Neuronal stem cell (in vitro differentiated cells): Measurements from ENCODE around the gene SSUH2.

Experiments used
- DNase-seq: peaks from one replicate; pipeline ENCODE4 v3.0.0-alpha.2; 2013; ENCODE audit warnings: low spot score
- H2AFZ ChIP-seq: one replicate; pipeline ENCODE4 v1.6.1; 2013; ENCODE audit warnings: mild to moderate bottlenecking, low read length, inconsistent platforms
- H2AK5ac ChIP-seq: 2 replicates; pipeline ENCODE4 v1.6.1; 2013; ENCODE audit warnings: low read depth, mild to moderate bottlenecking, inconsistent platforms, low read length, moderate library complexity, mixed read lengths
- H2BK120ac ChIP-seq: 2 replicates; pipeline ENCODE4 v1.6.1; 2013; ENCODE audit warnings: low read depth, mild to moderate bottlenecking, inconsistent platforms, low read length, moderate library complexity, mixed read lengths
- H2BK12ac ChIP-seq: one replicate; pipeline ENCODE4 v1.6.1; 2013; ENCODE audit warnings: low read length, inconsistent platforms
- H2BK15ac ChIP-seq: 2 replicates; pipeline ENCODE4 v1.6.1; 2013; ENCODE audit warnings: mild to moderate bottlenecking, low read length, inconsistent platforms, mixed read lengths
- H2BK5ac ChIP-seq: one replicate; pipeline ENCODE4 v1.6.1; 2013; ENCODE audit warnings: inconsistent platforms, mild to moderate bottlenecking, low read length, moderate library complexity
- H3K14ac ChIP-seq: one replicate; pipeline ENCODE4 v1.6.1; 2013; ENCODE audit warnings: low read length, inconsistent platforms
- H3K18ac ChIP-seq: 2 replicates; pipeline ENCODE4 v1.6.1; 2013; ENCODE audit warnings: low read length, inconsistent platforms
- H3K23ac ChIP-seq: 2 replicates; pipeline ENCODE4 v1.6.1; 2013; ENCODE audit warnings: low read depth, mild to moderate bottlenecking, mixed read lengths, low read length, inconsistent platforms; ENCODE audit not compliant: poor library complexity
- H3K27ac ChIP-seq: replicated peaks from 3 replicates; pipeline ENCODE4 v1.5.1; 2013; ENCODE audit warnings: low read length, inconsistent platforms
- H3K27me3 ChIP-seq, 3 experiments: 2 replicates each; pipeline ENCODE4 v1.6.1; 2013; ENCODE audit warnings: low read length in 3 of 3, mild to moderate bottlenecking in 2 of 3, inconsistent platforms in 1 of 3, low read depth in 1 of 3, mixed read lengths in 1 of 3, moderate library complexity in 1 of 3; ENCODE audit not compliant: control insufficient read depth in 3 of 3, insufficient read depth in 3 of 3
- H3K36me3 ChIP-seq, 2 donors: replicated peaks in 1 of 2; 2 replicates each; pipeline ENCODE4 v1.6.1; 2013; ENCODE audit warnings: low read length in 2 of 2; ENCODE audit not compliant: control insufficient read depth in 2 of 2, insufficient read depth in 2 of 2
- H3K4ac ChIP-seq: 2 replicates; pipeline ENCODE4 v1.6.1; 2013; ENCODE audit warnings: inconsistent platforms, mild to moderate bottlenecking, low read length, moderate library complexity
- H3K4me1 ChIP-seq, 2 donors: 1 replicate in 1 of 2; 2 replicates in 1 of 2; pipeline ENCODE4 v1.6.1; 2013; ENCODE audit warnings: low read length in 2 of 2, low read depth in 1 of 2; ENCODE audit not compliant: control insufficient read depth in 2 of 2, insufficient read depth in 1 of 2
- H3K4me2 ChIP-seq: one replicate; pipeline ENCODE4 v1.6.1; 2013; ENCODE audit warnings: mild to moderate bottlenecking, low read length, inconsistent platforms; ENCODE audit not compliant: insufficient read depth, poor library complexity, severe bottlenecking
- H3K4me3 ChIP-seq, 2 donors: 2 replicates each; pipeline ENCODE4 v1.5.1; 2013; ENCODE audit warnings: low read length in 2 of 2, mild to moderate bottlenecking in 2 of 2, inconsistent platforms in 1 of 2, moderate library complexity in 1 of 2
- H3K79me1 ChIP-seq: one replicate; pipeline ENCODE4 v1.6.1; 2013; ENCODE audit warnings: low read depth, mild to moderate bottlenecking, inconsistent platforms, low read length, moderate library complexity
- H3K9ac ChIP-seq: one replicate; pipeline ENCODE4 v1.6.1; 2013; ENCODE audit warnings: mild to moderate bottlenecking, low read depth, low read length, inconsistent platforms; ENCODE audit not compliant: poor library complexity
- H3K9me3 ChIP-seq, 2 donors: replicated peaks in 1 of 2; 2 replicates each; pipeline versions ENCODE3 to v1.6.1; 2013; ENCODE audit warnings: low read length in 2 of 2, mild to moderate bottlenecking in 2 of 2, inconsistent platforms in 1 of 2, low read depth in 1 of 2, mixed read lengths in 1 of 2, moderate library complexity in 1 of 2; ENCODE audit not compliant: control insufficient read depth in 2 of 2, insufficient read depth in 1 of 2
- H4K8ac ChIP-seq: one replicate; pipeline ENCODE4 v1.6.1; 2013; ENCODE audit warnings: low read depth, mild to moderate bottlenecking, inconsistent platforms, low read length, moderate library complexity
- H4K91ac ChIP-seq: one replicate; pipeline ENCODE4 v1.6.1; 2013; ENCODE audit warnings: low read length, low read depth, mild to moderate bottlenecking, inconsistent platforms; ENCODE audit not compliant: poor library complexity
- WGBS, 2 donors: extraction: QIAGEN DNeasy Blood & Tissue Kit; methylation state at CpG; one replicate each; pipeline ENCODE4 v1.1.7; 2013; ENCODE audit warnings: missing lambda C conversion rate in 2 of 2, mixed read lengths in 1 of 2; ENCODE audit not compliant: insufficient read length in 2 of 2, insufficient replicate concordance in 1 of 2; ENCODE audit errors: extremely low coverage in 2 of 2; 5-methylcytosine and 5-hydroxymethylcytosine counted together

SSUH2 gene

GRCh38 chr3:8622873-8623691 lies 21.5 kb downstream of the SSUH2 start:
- H3K4me2 ChIP-seq = no peak overlapping the region
- no peak overlapping the region for H3K4me3 ChIP-seq
- H2BK15ac ChIP-seq = peak overlapping the region; percentile 88
- H4K91ac ChIP-seq = no peak overlapping the region
- H3K9me3 ChIP-seq = peaks cover 0 to 23% of the 10 kb centered on the region in 2 donors
- no peak overlapping the region for H4K8ac ChIP-seq
- H3K9ac ChIP-seq = no peak overlapping the region
- peak overlapping the region; percentile 88 for H3K18ac ChIP-seq
- H3K14ac ChIP-seq = peak overlapping the region; percentile 14
- no peak overlapping the region for H3K27ac ChIP-seq
- WGBS, 2 donors = no CpG with 5 or more reads among the region's 24 CpGs
- peak overlapping the region; percentile 88 for H2BK12ac ChIP-seq
- peaks cover 11 to 16% of the 10 kb centered on the region in 2 donors for H3K4me1 ChIP-seq
- H2AK5ac ChIP-seq = peak overlapping the region; percentile 72
- H3K79me1 ChIP-seq = no peaks in the 10 kb centered on the region
- peak overlapping the region; percentile 77 for H3K23ac ChIP-seq
- H2AFZ ChIP-seq = peak overlapping the region; percentile 84
- H3K27me3 ChIP-seq = no peaks in the 10 kb centered on the region
- H3K4ac ChIP-seq = peak overlapping the region; percentile 96
- peak overlapping the region; percentile 16 for H2BK120ac ChIP-seq
- DNase-seq = peak; percentile 72
- H3K36me3 ChIP-seq = no peaks in the 10 kb centered on the region
- H2BK5ac ChIP-seq = no peak overlapping the region

GRCh38 chr3:8621872-8622271 lies 22.7 kb downstream of the SSUH2 start:
- Histone ChIP-seq H4K8ac (no peak overlapping the region), H3K14ac (no peak overlapping the region), H3K9me3 (peaks cover 0 to 29% of the 10 kb centered on the region in 2 donors), H4K91ac (no peak overlapping the region), H3K4me2 (no peak overlapping the region), H3K23ac (no peak overlapping the region), H3K4me3 (no peak overlapping the region), H3K27ac (no peak overlapping the region), H2BK120ac (no peak overlapping the region), H3K4me1 (peaks cover 11 to 16% of the 10 kb centered on the region in 2 donors), H3K79me1 (no peaks in the 10 kb centered on the region), H3K18ac (no peak overlapping the region), H3K9ac (no peak overlapping the region), H2BK5ac (no peak overlapping the region), H2BK12ac (no peak overlapping the region), H2AK5ac (no peak overlapping the region), H2BK15ac (no peak overlapping the region), H3K4ac (no peak overlapping the region), H3K36me3 (no peaks in the 10 kb centered on the region), H3K27me3 (no peaks in the 10 kb centered on the region), H2AFZ (no peak overlapping the region)
- no peak for DNase-seq
- WGBS, 2 donors = no CpG with 5 or more reads among the region's 4 CpGs

GRCh38 chr3:8621141-8621540 lies 23.5 kb downstream of the SSUH2 start:
- Histone ChIP-seq H3K9me3 (peaks cover 0 to 29% of the 10 kb centered on the region in 2 donors), H4K8ac (no peak overlapping the region), H3K4me1 (peaks cover 11 to 15% of the 10 kb centered on the region in 2 donors), H4K91ac (no peak overlapping the region), H3K4me3 (no peak overlapping the region), H3K4ac (no peak overlapping the region), H3K14ac (no peak overlapping the region), H3K23ac (no peak overlapping the region), H3K9ac (no peak overlapping the region), H3K27me3 (no peaks in the 10 kb centered on the region), H2BK5ac (no peak overlapping the region), H3K18ac (no peak overlapping the region), H2BK12ac (no peak overlapping the region), H2AFZ (no peak overlapping the region), H2BK15ac (no peak overlapping the region), H3K4me2 (no peak overlapping the region), H3K79me1 (no peaks in the 10 kb centered on the region), H3K27ac (no peak overlapping the region), H2BK120ac (no peak overlapping the region), H3K36me3 (no peaks in the 10 kb centered on the region), H2AK5ac (no peak overlapping the region)
- no CpG with 5 or more reads among the region's 3 CpGs for WGBS, 2 donors
- no peak for DNase-seq

- Histone ChIP-seq H3K27me3 (no peaks in the 10 kb centered on the region), H3K4me1 (peaks cover 7 to 9% of the 10 kb centered on the region in 2 donors), H3K4me3 (no peak overlapping the region), H3K4me2 (no peak overlapping the region), H3K18ac (peak overlapping the region; percentile 30), H3K36me3 (no peaks in the 10 kb centered on the region), H3K27ac (no peak overlapping the region), H2BK15ac (no peak overlapping the region), H2BK120ac (no peak overlapping the region), H3K79me1 (no peaks in the 10 kb centered on the region), H4K91ac (peak overlapping the region; percentile 44), H3K23ac (no peak overlapping the region), H4K8ac (no peak overlapping the region), H3K9me3 (peaks cover 0 to 29% of the 10 kb centered on the region in 2 donors), H3K9ac (peak overlapping the region; percentile 36), H3K4ac (no peak overlapping the region), H2AK5ac (peak overlapping the region; percentile 73), H2AFZ (no peak overlapping the region), H3K14ac (peak overlapping the region; percentile 12), H2BK5ac (no peak overlapping the region), H2BK12ac (no peak overlapping the region)
- DNase-seq = no peak
- no CpG with 5 or more reads among the region's 7 CpGs for WGBS, 2 donors
Observed at GRCh38 chr3:8619548-8619947, 25.1 kb downstream of the SSUH2 start.
